Naive thymus-derived CD8-positive, alpha-beta T cell (primary cell): ENCODE data around the gene ZMIZ1. TPM values are rescaled to one million over a fixed set of nuclear protein-coding genes. Genes with fewer than 3 reads are reported as not detected.

Experiments
- ATAC-seq, 2 donors: fragments of 150-1000 bp; cut with Tn5 transposase in 1 of 2; sonication (Bioruptor Pico), chemical (Tn5 transposase) in 1 of 2; 1 replicate in 1 of 2; 2 replicates in 1 of 2; pipeline ENCODE4 v1.10.0; 2021; ENCODE audit warnings: mild to moderate bottlenecking in 2 of 2, moderate library complexity in 2 of 2
- POLR2A ChIA-PET: fragments of 350-600 bp; sonication (Branson Sonifier 250); formaldehyde crosslinking; loops from one replicate; lab custom pipeline; 2021; ENCODE audit warnings: antibody characterized with exemption; lab: Charles Lee
- DNase-seq, 10 donors: peaks; one replicate each; pipeline versions ENCODE4 v3.0.0 to v3.0.0-alpha.2; 2020 to 2022
- H3K27ac Mint-ChIP-seq, 10 donors: one replicate each; pipeline ENCODE4 v1.8.0; 2020 to 2022; ENCODE audit warnings: mild to moderate bottlenecking in 10 of 10, mixed read lengths in 10 of 10, moderate library complexity in 4 of 10, inconsistent platforms in 1 of 10
- H3K27me3 Mint-ChIP-seq, 5 donors: one replicate each; pipeline ENCODE4 v1.8.0; 2021 to 2022; ENCODE audit warnings: mixed read lengths in 5 of 5
- H3K36me3 Mint-ChIP-seq, 3 donors: one replicate each; pipeline ENCODE4 v1.8.0; 2020 to 2022; ENCODE audit warnings: mixed read lengths in 3 of 3, mild to moderate bottlenecking in 2 of 3, inconsistent platforms in 1 of 3
- H3K4me1 Mint-ChIP-seq, 4 donors: one replicate each; pipeline ENCODE4 v1.8.0; 2021 to 2022; ENCODE audit warnings: mixed read lengths in 4 of 4
- H3K4me3 Mint-ChIP-seq, 10 donors: one replicate each; pipeline ENCODE4 v1.8.0; 2020 to 2022; ENCODE audit warnings: mild to moderate bottlenecking in 10 of 10, mixed read lengths in 10 of 10, moderate library complexity in 6 of 10, inconsistent platforms in 1 of 10
- H3K9me3 Mint-ChIP-seq, 9 donors: one replicate each; pipeline ENCODE4 v1.8.0; 2020 to 2022; ENCODE audit warnings: mixed read lengths in 9 of 9, mild to moderate bottlenecking in 3 of 9, inconsistent platforms in 1 of 9, moderate library complexity in 1 of 9
- polyA plus RNA-seq, 3 donors: library from polyadenylated mRNA; unstranded; fragments of 300-500 nt; fragmentation: Illumina TruSeq; gene quantifications; one replicate each; pipeline ENCODE4 v1.2.3, GENCODE V29; 2021
- total RNA-seq, 8 experiments: library from RNA in 2 of 8; stranded (reverse) in 2 of 8; gene quantifications; one replicate each; pipeline ENCODE4 v1.2.3 and lab custom pipeline; 2021 to 2026

ZMIZ1 gene
- total and polyA plus RNA-seq, 5 experiments from 2014 or later: 1.4 to 11.6 (median 2.7) TPM

- Mint-ChIP-seq H3K4me1 (peaks cover 9 to 84% (median 13%) of the 10 kb centered on the region in 4 donors), H3K9me3 (no peaks in the 10 kb centered on the region), H3K4me3 (peak overlapping the region in 2 of 10 donors; percentile 4 to 10), H3K36me3 (peaks cover 0 to 3% (median 0%) of the 10 kb centered on the region in 3 donors), H3K27ac (peak overlapping the region in 3 of 10 donors; percentile 13 to 82 (median 61)), H3K27me3 (no peaks in the 10 kb centered on the region)
- no peak for DNase-seq
- ATAC-seq: peak in 1 of 2 donors; percentile 28
- POLR2A ChIA-PET: no interaction called here
Observed at GRCh38 chr10:79266084-79266483, 197.3 kb downstream of the ZMIZ1 start.

- DNase-seq (no peak), ATAC-seq (no peak)
- Mint-ChIP-seq H3K4me1 (peaks cover 9 to 85% (median 13%) of the 10 kb centered on the region in 4 donors), H3K36me3 (peaks cover 0 to 3% (median 0%) of the 10 kb centered on the region in 3 donors), H3K27ac (peak overlapping the region in 6 of 10 donors; percentile 8 to 82 (median 58)), H3K27me3 (no peaks in the 10 kb centered on the region), H3K4me3 (peak overlapping the region in 1 of 10 donors; percentile 30), H3K9me3 (no peaks in the 10 kb centered on the region)
- POLR2A ChIA-PET: no interaction called here
Observed at GRCh38 chr10:79266543-79267312, 198.0 kb downstream of the ZMIZ1 start.

GRCh38 chr10:79267499-79267898 lies 198.7 kb downstream of the ZMIZ1 start:
- H3K27me3 Mint-ChIP-seq: no peaks in the 10 kb centered on the region
- H3K4me3 Mint-ChIP-seq: no peak overlapping the region
- no peaks in the 10 kb centered on the region for H3K9me3 Mint-ChIP-seq
- no peak for DNase-seq
- H3K27ac Mint-ChIP-seq: peak overlapping the region in 2 of 10 donors; percentile 52 to 56
- POLR2A ChIA-PET: no interaction called here
- peaks cover 9 to 79% (median 13%) of the 10 kb centered on the region in 4 donors for H3K4me1 Mint-ChIP-seq
- H3K36me3 Mint-ChIP-seq: peaks cover 0 to 3% (median 0%) of the 10 kb centered on the region in 3 donors
- ATAC-seq: no peak

- Mint-ChIP-seq H3K27me3 (no peaks in the 10 kb centered on the region), H3K27ac (peak overlapping the region in 1 of 10 donors; percentile 20), H3K4me1 (peaks cover 9 to 74% (median 13%) of the 10 kb centered on the region in 4 donors), H3K9me3 (no peaks in the 10 kb centered on the region), H3K36me3 (no peaks in the 10 kb centered on the region), H3K4me3 (no peak overlapping the region)
- POLR2A ChIA-PET: no interaction called here
- no peak for DNase-seq
- no peak for ATAC-seq
Observed at GRCh38 chr10:79268161-79268601, 199.4 kb downstream of the ZMIZ1 start.

- Mint-ChIP-seq H3K36me3 (no peaks in the 10 kb centered on the region), H3K4me3 (no peak overlapping the region), H3K27ac (peak overlapping the region in 3 of 10 donors; percentile 2 to 57 (median 24)), H3K9me3 (no peaks in the 10 kb centered on the region), H3K27me3 (no peaks in the 10 kb centered on the region), H3K4me1 (peaks cover 9 to 68% (median 13%) of the 10 kb centered on the region in 4 donors)
- DNase-seq (no peak), ATAC-seq (no peak)
- POLR2A ChIA-PET: no interaction called here
Observed at GRCh38 chr10:79268742-79269141, 200.0 kb downstream of the ZMIZ1 start.

- no peak for DNase-seq
- H3K27me3 Mint-ChIP-seq: no peaks in the 10 kb centered on the region
- peak overlapping the region in 4 of 10 donors; percentile 14 to 44 (median 36) for H3K27ac Mint-ChIP-seq
Observed at GRCh38 chr10:79269443-79269842, 200.7 kb downstream of the ZMIZ1 start.

GRCh38 chr10:79269969-79270368 lies 201.2 kb downstream of the ZMIZ1 start:
- Mint-ChIP-seq H3K27me3 (no peaks in the 10 kb centered on the region), H3K4me3 (no peak overlapping the region), H3K9me3 (no peaks in the 10 kb centered on the region), H3K4me1 (peaks cover 6 to 59% (median 12%) of the 10 kb centered on the region in 4 donors), H3K36me3 (no peaks in the 10 kb centered on the region), H3K27ac (peak overlapping the region in 3 of 10 donors; percentile 14 to 59 (median 28))
- ATAC-seq (no peak), DNase-seq (no peak)
- POLR2A ChIA-PET: no interaction called here

More at GRCh38 chr10:79269443-79269842, 200.7 kb downstream of the ZMIZ1 start:
- H3K9me3 Mint-ChIP-seq: no peaks in the 10 kb centered on the region
- no peak for ATAC-seq
- POLR2A ChIA-PET: no interaction called here
- no peaks in the 10 kb centered on the region for H3K36me3 Mint-ChIP-seq
- H3K4me3 Mint-ChIP-seq: no peak overlapping the region
- H3K4me1 Mint-ChIP-seq: peaks cover 9 to 64% (median 12%) of the 10 kb centered on the region in 4 donors

GRCh38 chr10:79270466-79271246 lies 201.9 kb downstream of the ZMIZ1 start:
- H3K4me3 Mint-ChIP-seq: no peak overlapping the region
- DNase-seq (no peak), ATAC-seq (no peak)
- H3K27me3 Mint-ChIP-seq: no peaks in the 10 kb centered on the region
- no peaks in the 10 kb centered on the region for H3K36me3 Mint-ChIP-seq
- POLR2A ChIA-PET: no interaction called here
- peak overlapping the region in 2 of 10 donors; percentile 22 to 63 for H3K27ac Mint-ChIP-seq
- peaks cover 6 to 54% (median 10%) of the 10 kb centered on the region in 4 donors for H3K4me1 Mint-ChIP-seq
- H3K9me3 Mint-ChIP-seq: no peaks in the 10 kb centered on the region

GRCh38 chr10:79272353-79272752 lies 203.6 kb downstream of the ZMIZ1 start:
- Mint-ChIP-seq H3K9me3 (no peaks in the 10 kb centered on the region), H3K27me3 (no peaks in the 10 kb centered on the region), H3K27ac (no peak overlapping the region), H3K4me3 (no peak overlapping the region), H3K4me1 (peaks cover 3 to 37% (median 7%) of the 10 kb centered on the region in 4 donors), H3K36me3 (peaks cover 0 to 6% (median 4%) of the 10 kb centered on the region in 3 donors)
- ATAC-seq: no peak
- DNase-seq: no peak
- POLR2A ChIA-PET: no interaction called here

- H3K4me3 Mint-ChIP-seq: no peak overlapping the region
- no peak overlapping the region for H3K27ac Mint-ChIP-seq
- DNase-seq (no peak), ATAC-seq (no peak)
- no peaks in the 10 kb centered on the region for H3K27me3 Mint-ChIP-seq
- no peaks in the 10 kb centered on the region for H3K9me3 Mint-ChIP-seq
- POLR2A ChIA-PET: no interaction called here
- peaks cover 0 to 15% (median 12%) of the 10 kb centered on the region in 3 donors for H3K36me3 Mint-ChIP-seq
- H3K4me1 Mint-ChIP-seq: peaks cover 1 to 26% (median 6%) of the 10 kb centered on the region in 4 donors
Observed at GRCh38 chr10:79273604-79274003, 204.8 kb downstream of the ZMIZ1 start.

- H3K9me3 Mint-ChIP-seq: no peaks in the 10 kb centered on the region
- POLR2A ChIA-PET: no interaction called here
- H3K27ac Mint-ChIP-seq: no peak overlapping the region
- peaks cover 0 to 22% (median 5%) of the 10 kb centered on the region in 4 donors for H3K4me1 Mint-ChIP-seq
- DNase-seq (no peak), ATAC-seq (no peak)
- H3K36me3 Mint-ChIP-seq: peaks cover 0 to 19% (median 12%) of the 10 kb centered on the region in 3 donors
- H3K4me3 Mint-ChIP-seq: peak overlapping the region in 1 of 10 donors; percentile 20
- H3K27me3 Mint-ChIP-seq: no peaks in the 10 kb centered on the region
Observed at GRCh38 chr10:79274279-79275104, 205.7 kb downstream of the ZMIZ1 start.

GRCh38 chr10:79275105-79275430 lies 206.3 kb downstream of the ZMIZ1 start:
- peaks cover 0 to 17% (median 3%) of the 10 kb centered on the region in 4 donors for H3K4me1 Mint-ChIP-seq
- H3K36me3 Mint-ChIP-seq: peaks cover 0 to 21% (median 12%) of the 10 kb centered on the region in 3 donors
- DNase-seq (no peak), ATAC-seq (no peak)
- no peaks in the 10 kb centered on the region for H3K27me3 Mint-ChIP-seq
- no peak overlapping the region for H3K4me3 Mint-ChIP-seq
- no peaks in the 10 kb centered on the region for H3K9me3 Mint-ChIP-seq
- no peak overlapping the region for H3K27ac Mint-ChIP-seq
- POLR2A ChIA-PET: no interaction called here
